ENCODE results near the gene RAPGEF5. TPM values are rescaled to one million over a fixed set of nuclear protein-coding genes. Genes with fewer than 3 reads are reported as not detected.

Gene RAPGEF5
- total RNA-seq, 1 experiment from 2014 or later = 5.6 TPM

- H2AFZ ChIP-seq (ENCODE audit: low read length) = no peak overlapping the region
- H3K4me2 ChIP-seq (ENCODE audit: low read length) = no peak overlapping the region
- H3K36me3 ChIP-seq (ENCODE audit: low read depth, low read length) = no peaks in the 10 kb centered on the region
- H3K9me2 ChIP-seq (replicated peaks; ENCODE audit: low read length) = no peaks in the 10 kb centered on the region
- H3K27ac ChIP-seq (ENCODE audit: low read length) = no peak overlapping the region
- CTCF ChIA-PET = no interaction called here
- ATAC-seq (no peak), DNase-seq (peak; percentile 52)
- intact Hi-C loops (cut with micrococcal nuclease) = no loop called here
- H3K27me3 ChIP-seq (ENCODE audit: low read length) = no peaks in the 10 kb centered on the region
- POLR2A ChIA-PET (ENCODE audit: unreplicated experiment) = interaction anchor here (0.6 kb wide), 1 partner anchor 34 kb away, joined by 6 read pairs; no protein-coding TSS in a partner anchor
- H3F3A ChIP-seq (ENCODE audit: low read length, unreplicated experiment) = no peaks in the 10 kb centered on the region
- H4K20me1 ChIP-seq (ENCODE audit: low read length) = no peaks in the 10 kb centered on the region
- H3K4me1 ChIP-seq (ENCODE audit: insufficient read depth, low read length) = no peaks in the 10 kb centered on the region
- TF ChIP-seq CTCF (conservative IDR thresholded peaks at IDR 0.05; ENCODE audit: low read depth, low read length) = no peak
- no peak for TF ChIP-seq EZH2phosphoT487 (IDR thresholded peaks at IDR 0.05; ENCODE audit: borderline replicate concordance, low read length)
- TF ChIP-seq EZH2 (IDR thresholded peaks at IDR 0.05; ENCODE audit: low read length, unreplicated experiment) = no peak
- BruUV-seq (replicated peaks) = no TSS peak
- H3K79me2 ChIP-seq (ENCODE audit: low read length) = no peaks in the 10 kb centered on the region
- H3K9ac ChIP-seq (ENCODE audit: low read length) = no peak overlapping the region
- no peak overlapping the region for H3K4me3 ChIP-seq (ENCODE audit: low read length)
- no peaks in the 10 kb centered on the region for H3K9me3 ChIP-seq (ENCODE audit: low read length)
Measured at GRCh38 chr7:22150221-22150620, 206.7 kb downstream of the RAPGEF5 start.

GRCh38 chr7:22147868-22148267 is 209.1 kb downstream of the RAPGEF5 start:
- Histone ChIP-seq H3K27ac (ENCODE audit: low read length) (no peak overlapping the region), H3K79me2 (ENCODE audit: low read length) (no peaks in the 10 kb centered on the region)
- no peak for ATAC-seq

More at GRCh38 chr7:22147868-22148267, 209.1 kb downstream of the RAPGEF5 start:
- Histone ChIP-seq H3F3A (ENCODE audit: low read length, unreplicated experiment) (no peaks in the 10 kb centered on the region), H4K20me1 (ENCODE audit: low read length) (no peaks in the 10 kb centered on the region), H3K9ac (ENCODE audit: low read length) (no peak overlapping the region), H2AFZ (ENCODE audit: low read length) (no peak overlapping the region), H3K9me2 (replicated peaks; ENCODE audit: low read length) (no peaks in the 10 kb centered on the region), H3K27me3 (ENCODE audit: low read length) (no peaks in the 10 kb centered on the region), H3K4me2 (ENCODE audit: low read length) (no peak overlapping the region), H3K4me3 (ENCODE audit: low read length) (no peak overlapping the region), H3K4me1 (ENCODE audit: insufficient read depth, low read length) (no peaks in the 10 kb centered on the region), H3K36me3 (ENCODE audit: low read depth, low read length) (no peaks in the 10 kb centered on the region), H3K9me3 (ENCODE audit: low read length) (no peaks in the 10 kb centered on the region)
- ChIA-PET CTCF (no interaction called here), POLR2A (ENCODE audit: unreplicated experiment) (no interaction called here)
- DNase-seq = no peak
- intact Hi-C loops (cut with micrococcal nuclease) = no loop called here
- TF ChIP-seq CTCF (conservative IDR thresholded peaks at IDR 0.05; ENCODE audit: low read depth, low read length) = no peak
- BruUV-seq (replicated peaks) = no TSS peak

Data from PC-3 (cell line).